Activated gamma-delta T cell treated with Interleukin-2 at 50 U/mL for 16 hours (primary cell): ENCODE data around the gene CORO2A.

Experiments used
- DNase-seq: peaks from one replicate; pipeline ENCODE4 v3.0.0-alpha.2; 2020

CORO2A gene

GRCh38 chr9:98168153-98168780 is 24.2 kb downstream of the CORO2A start:
- no peak for DNase-seq

GRCh38 chr9:98164912-98165311 is 27.5 kb downstream of the CORO2A start:
- DNase-seq = no peak

GRCh38 chr9:98162613-98163012 is 29.8 kb downstream of the CORO2A start:
- DNase-seq = no peak

- no peak for DNase-seq
Observed at GRCh38 chr9:98161851-98162250, 30.6 kb downstream of the CORO2A start.

- no peak for DNase-seq
Observed at GRCh38 chr9:98159790-98160189, 32.6 kb downstream of the CORO2A start.

- DNase-seq = no peak
Observed at GRCh38 chr9:98159301-98159700, 33.1 kb downstream of the CORO2A start.

- no peak for DNase-seq
Observed at GRCh38 chr9:98158071-98158831, 34.2 kb downstream of the CORO2A start.

- no peak for DNase-seq
Observed at GRCh38 chr9:98157372-98157771, 35.1 kb downstream of the CORO2A start.

- DNase-seq = no peak
Observed at GRCh38 chr9:98154678-98155077, 37.8 kb downstream of the CORO2A start.

GRCh38 chr9:98152526-98152925 is 39.9 kb downstream of the CORO2A start:
- DNase-seq = no peak

GRCh38 chr9:98150721-98151120 is 41.7 kb downstream of the CORO2A start:
- no peak for DNase-seq

GRCh38 chr9:98150164-98150563 is 42.3 kb downstream of the CORO2A start:
- DNase-seq = no peak

GRCh38 chr9:98149422-98149821 is 43.0 kb downstream of the CORO2A start:
- no peak for DNase-seq

- DNase-seq = no peak
Observed at GRCh38 chr9:98148486-98148885, 44.0 kb downstream of the CORO2A start.

- DNase-seq = no peak
Observed at GRCh38 chr9:98147582-98147981, 44.9 kb downstream of the CORO2A start.

- DNase-seq = no peak
Observed at GRCh38 chr9:98146101-98146991, 46.1 kb downstream of the CORO2A start.

- DNase-seq = no peak
Observed at GRCh38 chr9:98144631-98145030, 47.8 kb downstream of the CORO2A start.

GRCh38 chr9:98144076-98144475 is 48.4 kb downstream of the CORO2A start:
- DNase-seq = no peak

GRCh38 chr9:98142925-98143481 is 49.4 kb downstream of the CORO2A start:
- DNase-seq = no peak

GRCh38 chr9:98142182-98142907 is 50.1 kb downstream of the CORO2A start:
- DNase-seq = no peak

GRCh38 chr9:98140503-98140902 is 51.9 kb downstream of the CORO2A start:
- DNase-seq = no peak

- DNase-seq = no peak
Observed at GRCh38 chr9:98136489-98136888, 55.9 kb downstream of the CORO2A start.

- DNase-seq = no peak
Observed at GRCh38 chr9:98135938-98136337, 56.5 kb downstream of the CORO2A start.
